NCI-H2171 treated with DMSO at 0.1 percent for 48 hours (cell line): ENCODE results near the gene ZNF775.
A peak's percentile ranks its signal among the peaks of the same experiment; 100 is the strongest.

Experiments
- DNase-seq: peaks from one replicate; lab custom pipeline; 2025; lab: John Stamatoyannopoulos, UW

ZNF775 gene

GRCh38 chr7:150346922-150347321, 32.2 kb upstream of the ZNF775 start:
- no peak for DNase-seq

GRCh38 chr7:150351587-150352194, 27.4 kb upstream of the ZNF775 start:
- peak; percentile 9 for DNase-seq

GRCh38 chr7:150355666-150356059, 23.5 kb upstream of the ZNF775 start:
- no peak for DNase-seq

GRCh38 chr7:150356265-150356897, 22.7 kb upstream of the ZNF775 start:
- DNase-seq = peak; percentile 39

GRCh38 chr7:150357270-150357669, 21.9 kb upstream of the ZNF775 start:
- peak; percentile 92 for DNase-seq

GRCh38 chr7:150357771-150358427, 21.2 kb upstream of the ZNF775 start:
- peak; percentile 36 for DNase-seq

GRCh38 chr7:150358433-150358832, 20.7 kb upstream of the ZNF775 start:
- no peak for DNase-seq

- DNase-seq = no peak
These were observed 20.0 kb upstream of the ZNF775 start for GRCh38 chr7:150358988-150359621.

GRCh38 chr7:150359622-150360362, 19.3 kb upstream of the ZNF775 start:
- no peak for DNase-seq

- no peak for DNase-seq
These were observed 18.6 kb upstream of the ZNF775 start for GRCh38 chr7:150360363-150361058.

- DNase-seq = no peak
These were observed 17.7 kb upstream of the ZNF775 start for GRCh38 chr7:150361402-150361801.

GRCh38 chr7:150361807-150362621, 17.1 kb upstream of the ZNF775 start:
- DNase-seq = peak; percentile 48

- DNase-seq = peak; percentile 45
These were observed 15.8 kb upstream of the ZNF775 start for GRCh38 chr7:150363370-150363769.

GRCh38 chr7:150363872-150364271, 15.3 kb upstream of the ZNF775 start:
- DNase-seq = no peak

GRCh38 chr7:150365194-150365593, 13.9 kb upstream of the ZNF775 start:
- DNase-seq = no peak

- no peak for DNase-seq
These were observed 13.3 kb upstream of the ZNF775 start for GRCh38 chr7:150365673-150366398.

- DNase-seq = peak; percentile 90
These were observed 11.4 kb upstream of the ZNF775 start for GRCh38 chr7:150367677-150368095.

- peak; percentile 60 for DNase-seq
These were observed 10.8 kb upstream of the ZNF775 start, which contains the start of gene REPIN1 for GRCh38 chr7:150368096-150368883. REPIN1 (plus strand) TSS chr7:150368822; CDS start chr7:150369712, 890 bp downstream.
